Kidney epithelial cell (primary cell): ENCODE data around the gene MOK. TPM values are rescaled to one million over a fixed set of nuclear protein-coding genes. Genes with fewer than 3 reads are reported as not detected.
A peak's percentile ranks its signal among the peaks of the same experiment; 100 is the strongest.
"Not testable (repeated sequence)": the region's sequence is repeated elsewhere in the genome, so short reads cannot be mapped to it uniquely, and the experiment has no call there.

Source experiments
- DNase-seq: peaks from one replicate; pipeline ENCODE4 v3.0.0-alpha.2; 2010; ENCODE audit warnings: low read depth
- H3K27me3 ChIP-seq: 2 replicates; pipeline ENCODE4 v1.6.0; 2011; ENCODE audit warnings: low read length; ENCODE audit not compliant: control insufficient read depth, insufficient read depth
- H3K36me3 ChIP-seq: 2 replicates; pipeline ENCODE4 v1.5.1; 2011; ENCODE audit warnings: low read length; ENCODE audit not compliant: control insufficient read depth, insufficient read depth
- H3K4me3 ChIP-seq: 2 replicates; pipeline ENCODE4 v1.5.1; 2011; ENCODE audit warnings: low read depth, mild to moderate bottlenecking, control low read depth, low read length
- CTCF ChIP-seq: IDR thresholded peaks from 2 replicates; pipeline ENCODE4 v1.5.1; 2011; ENCODE audit warnings: mild to moderate bottlenecking, moderate library complexity, low read length, control low read depth, inconsistent platforms; ENCODE audit not compliant: insufficient read depth, poor library complexity, severe bottlenecking
- total RNA-seq: library from RNA; depleted of rRNA; stranded (reverse); fragments of >200 nt; gene quantifications from 2 replicates; pipeline ENCODE4 v1.2.3, GENCODE V29; 2015

Gene MOK
- total RNA-seq, 1 donor from 2014 or later = 5.1 TPM

DNA sequence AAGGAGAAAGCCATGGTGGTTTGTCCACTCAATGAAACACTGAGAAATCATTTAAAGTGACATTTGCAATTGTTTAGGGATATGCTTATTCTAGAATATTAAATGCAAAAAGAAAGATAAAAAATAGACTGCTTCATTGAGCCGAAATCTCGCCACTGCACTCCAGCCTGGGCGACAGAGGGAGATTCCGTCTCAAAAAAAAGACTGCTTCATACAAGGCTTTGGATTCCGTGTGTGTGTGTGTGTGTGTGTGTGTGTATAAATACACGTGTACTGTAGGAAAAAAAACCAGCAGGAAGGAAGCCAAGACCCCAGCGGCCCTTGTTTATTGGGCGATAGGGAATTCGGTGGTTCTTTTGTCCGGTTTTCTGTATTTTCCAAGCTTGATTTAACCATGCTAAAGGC lies 11.4 kb upstream of the MOK start:
- H3K36me3 ChIP-seq = no peaks in the 10 kb centered on the region
- H3K27me3 ChIP-seq = no peaks in the 10 kb centered on the region
- no peak for TF ChIP-seq CTCF
- peak overlapping the region; percentile 30 for H3K4me3 ChIP-seq
- no peak for DNase-seq

- DNase-seq = no peak
- no peak for TF ChIP-seq CTCF
- Histone ChIP-seq H3K4me3 (no peak overlapping the region), H3K27me3 (no peaks in the 10 kb centered on the region), H3K36me3 (no peaks in the 10 kb centered on the region)
Observed at GRCh38 chr14:102315121-102315520, 10.2 kb upstream of the MOK start.

DNA sequence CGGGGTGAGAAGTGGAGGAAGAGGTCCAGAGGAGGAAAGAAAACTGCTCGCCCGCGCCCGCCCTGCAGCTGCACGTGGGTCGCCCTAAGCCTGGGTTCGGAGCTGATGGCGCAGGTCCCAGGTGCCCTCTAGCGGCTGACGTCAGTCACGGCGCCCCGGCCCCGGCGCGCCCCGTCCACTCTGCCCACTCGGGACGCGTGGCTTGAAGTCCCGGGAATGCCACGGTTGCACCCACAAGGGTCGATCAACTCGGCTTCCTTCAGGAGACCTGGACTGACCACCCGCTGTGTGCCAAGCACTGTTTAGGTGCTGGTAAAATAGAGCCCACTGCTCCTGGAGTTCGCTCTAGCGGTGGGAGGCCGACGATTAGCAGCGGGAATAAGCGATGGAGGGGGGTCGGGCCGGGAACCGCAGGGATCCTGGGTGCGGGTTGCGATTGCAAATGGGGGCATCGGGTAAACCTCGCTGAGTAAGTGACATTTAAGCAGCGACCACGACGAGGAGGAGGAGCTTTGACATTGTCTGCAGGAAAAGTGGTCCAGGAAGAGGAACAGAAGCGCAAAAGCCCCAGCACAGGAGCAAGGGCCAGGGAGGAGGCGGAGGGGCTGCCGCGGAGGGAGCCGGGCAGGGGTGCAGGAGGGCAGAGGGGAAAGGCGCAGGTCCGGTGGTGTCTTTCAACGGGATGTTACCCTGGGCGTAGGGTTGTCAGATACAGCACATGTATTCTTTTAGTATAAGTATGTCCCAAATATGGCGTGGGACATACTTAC lies 9.5 kb upstream of the MOK start:
- Histone ChIP-seq H3K27me3 (no peaks in the 10 kb centered on the region), H3K36me3 (no peaks in the 10 kb centered on the region), H3K4me3 (peak overlapping the region; percentile 53)
- DNase-seq = no peak
- peak; percentile 95 for TF ChIP-seq CTCF

- Histone ChIP-seq H3K4me3 (no peak overlapping the region), H3K27me3 (no peaks in the 10 kb centered on the region), H3K36me3 (no peaks in the 10 kb centered on the region)
- no peak for DNase-seq
- no peak for TF ChIP-seq CTCF
Observed at GRCh38 chr14:102303664-102304063, 1.3 kb downstream of the MOK start.

DNA sequence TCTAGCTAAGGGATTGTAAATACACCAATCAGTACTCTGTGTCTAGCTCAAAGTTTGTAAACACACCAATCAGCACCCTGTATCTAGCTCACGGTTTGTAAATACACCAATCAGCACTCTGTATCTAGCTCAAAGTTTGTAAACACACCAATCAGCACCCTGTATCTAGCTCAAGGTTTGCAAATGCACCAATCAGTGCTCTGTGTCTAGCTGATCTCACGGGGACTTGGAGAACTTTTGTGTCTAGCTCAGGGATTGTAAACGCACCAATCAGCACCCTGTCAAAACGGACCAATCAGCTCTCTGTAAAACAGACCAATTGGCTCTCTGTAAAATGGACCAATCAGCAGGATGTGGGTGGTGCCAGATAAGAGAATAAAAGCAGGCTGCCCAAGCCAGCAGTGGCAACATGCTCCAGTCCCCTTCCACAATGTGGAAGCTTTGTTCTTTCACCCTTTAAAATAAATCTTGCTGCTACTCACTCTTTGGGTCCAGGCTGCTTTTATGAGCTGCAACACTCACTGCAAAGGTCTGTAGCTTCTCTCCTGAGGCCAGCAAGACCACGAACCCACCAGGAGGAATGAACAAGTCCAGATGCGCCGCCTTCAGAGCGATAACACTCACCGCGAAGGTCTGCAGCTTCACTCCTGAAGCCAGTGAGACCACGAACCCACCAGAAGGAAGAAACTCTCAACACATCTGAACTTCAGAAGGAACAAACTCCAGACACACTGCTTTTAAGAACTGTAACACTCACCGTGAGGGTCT lies 6.5 kb downstream of the MOK start:
- DNase-seq, H3K4me3 ChIP-seq, H3K27me3 ChIP-seq, H3K36me3 ChIP-seq: not testable (repeated sequence)

- no peak for TF ChIP-seq CTCF
- no peaks in the 10 kb centered on the region for H3K27me3 ChIP-seq
- no peak for DNase-seq
Observed at GRCh38 chr14:102297436-102298170, 7.4 kb downstream of the MOK start.

More at GRCh38 chr14:102297436-102298170, 7.4 kb downstream of the MOK start:
- no peak overlapping the region for H3K4me3 ChIP-seq
- H3K36me3 ChIP-seq = no peaks in the 10 kb centered on the region
